T-cell (primary cell): ENCODE data around the gene ZNF765. TPM values are rescaled to one million over a fixed set of nuclear protein-coding genes. Genes with fewer than 3 reads are reported as not detected.
"Not testable (repeated sequence)": the region's sequence is repeated elsewhere in the genome, so short reads cannot be mapped to it uniquely, and the experiment has no call there.

Experiments used
- ATAC-seq, 4 experiments: fragments of 200-7000 bp in 3 of 4; fragments of 150-1000 bp in 1 of 4; cut with Tn5 transposase; replicated peaks in 1 of 4; 1 replicate in 3 of 4; 2 replicates in 1 of 4; pipeline ENCODE4 v1.10.0; 2021; ENCODE audit warnings: moderate library complexity in 3 of 4, mild to moderate bottlenecking in 2 of 4, moderate number of reproducible peaks in 1 of 4
- CTCF ChIA-PET, 2 donors: fragments of 300-600 bp; sonication (Branson Sonifier 250); formaldehyde crosslinking; loops; one replicate each; lab custom pipeline; 2022; ENCODE audit warnings: antibody characterized with exemption in 2 of 2; lab: Charles Lee
- POLR2A ChIA-PET, 2 donors: fragments of 300-600 bp; sonication (Branson Sonifier 250); formaldehyde crosslinking; loops; one replicate each; lab custom pipeline; 2022; ENCODE audit warnings: antibody characterized with exemption in 2 of 2; lab: Charles Lee
- DNase-seq, 35 experiments: peaks; one replicate each; pipeline versions ENCODE4 v3.0.0 to v3.0.0-alpha.2; 2013 to 2023
- H3K27ac ChIP-seq: one replicate; pipeline ENCODE4 v1.5.1; 2013; ENCODE audit warnings: low read length
- H3K27me3 ChIP-seq, 2 experiments: replicated peaks in 1 of 2; 1 replicate in 1 of 2; 2 replicates in 1 of 2; pipeline versions ENCODE4 v1.6.1 to v1.7.0; 2013; ENCODE audit warnings: low read length in 1 of 2, mixed read lengths in 1 of 2; ENCODE audit not compliant: control insufficient read depth in 2 of 2, insufficient read depth in 2 of 2; ENCODE audit errors: extremely low read depth in 1 of 2
- H3K36me3 ChIP-seq, 2 donors: 1 replicate in 1 of 2; 2 replicates in 1 of 2; pipeline versions ENCODE4 v1.6.1 to v1.7.0; 2013; ENCODE audit warnings: low read length in 1 of 2; ENCODE audit not compliant: control insufficient read depth in 2 of 2, insufficient read depth in 1 of 2; ENCODE audit errors: extremely low read depth in 1 of 2
- H3K4me1 ChIP-seq, 2 experiments: 1 replicate in 1 of 2; 2 replicates in 1 of 2; pipeline versions ENCODE4 v1.6.1 to v1.7.0; 2013; ENCODE audit warnings: low read length in 2 of 2, mixed read lengths in 1 of 2; ENCODE audit not compliant: insufficient read depth in 2 of 2, control insufficient read depth in 1 of 2; ENCODE audit errors: extremely low read depth in 1 of 2
- H3K4me3 ChIP-seq, 2 donors: 1 replicate in 1 of 2; 2 replicates in 1 of 2; pipeline versions ENCODE4 v1.5.1 to v1.7.0; 2013; ENCODE audit warnings: mild to moderate bottlenecking in 2 of 2, low read length in 1 of 2, moderate library complexity in 1 of 2; ENCODE audit not compliant: control insufficient read depth in 1 of 2; ENCODE audit errors: extremely low read depth in 1 of 2
- H3K9me3 ChIP-seq: 2 replicates; pipeline ENCODE4 v1.7.0; 2013
- H3K27ac Mint-ChIP-seq, 2 donors: one replicate each; pipeline ENCODE4 v1.8.0; 2020 to 2021; ENCODE audit warnings: mild to moderate bottlenecking in 2 of 2, mixed read lengths in 2 of 2
- H3K27me3 Mint-ChIP-seq, 2 donors: one replicate each; pipeline ENCODE4 v1.8.0; 2021 to 2022; ENCODE audit warnings: mixed read lengths in 2 of 2
- H3K36me3 Mint-ChIP-seq: one replicate; pipeline ENCODE4 v1.8.0; 2021; ENCODE audit warnings: mixed read lengths
- H3K4me1 Mint-ChIP-seq, 3 donors: one replicate each; pipeline ENCODE4 v1.8.0; 2020 to 2022; ENCODE audit warnings: mixed read lengths in 3 of 3, mild to moderate bottlenecking in 1 of 3
- H3K4me3 Mint-ChIP-seq, 3 donors: one replicate each; pipeline ENCODE4 v1.8.0; 2020 to 2022; ENCODE audit warnings: mild to moderate bottlenecking in 3 of 3, mixed read lengths in 3 of 3, moderate library complexity in 3 of 3
- H3K9me3 Mint-ChIP-seq, 3 donors: one replicate each; pipeline ENCODE4 v1.8.0; 2020 to 2022; ENCODE audit warnings: mixed read lengths in 3 of 3
- WGBS: methylation state at CpG from one replicate; pipeline ENCODE4 v1.1.5; 2013; ENCODE audit warnings: missing lambda C conversion rate; ENCODE audit not compliant: insufficient coverage; 5-methylcytosine and 5-hydroxymethylcytosine counted together
- total RNA-seq, 35 experiments: library from RNA in 6 of 35; stranded (reverse) in 6 of 35; fragments of 120-200 nt in 1 of 35; gene quantifications; one replicate each; pipeline versions ENCODE4 v1.2.1 to v1.2.4 and lab custom pipeline; 2013 to 2026

Gene ZNF765
- total RNA-seq, 5 donors from 2014 or later (not counting 1 experiment from before 2014, with no cell fraction given): 8.7 to 19.9 (median 13.9) TPM

GRCh38 chr19:53397918-53398317, 3.0 kb downstream of the ZNF765 start:
- WGBS: no CpG with 5 or more reads among the region's 1 CpG
- not testable (repeated sequence) for H3K4me3 Mint-ChIP-seq
- peaks cover 0 to 11% (median 3%) of the 10 kb centered on the region in 3 donors for H3K9me3 Mint-ChIP-seq

GRCh38 chr19:53409505-53410204, 14.7 kb downstream of the ZNF765 start:
- no peak overlapping the region for H3K4me3 Mint-ChIP-seq
- ChIA-PET CTCF (no interaction called here), POLR2A (interaction anchor here in 1 of 2 donors (0.7 kb wide), 1 partner anchor 1728 kb away, joined by 3 read pairs; no protein-coding TSS in a partner anchor)
- DNase-seq: no peak
- H3K27ac ChIP-seq: no peak overlapping the region
- H3K4me1 Mint-ChIP-seq: no peaks in the 10 kb centered on the region
- H3K36me3 ChIP-seq: peaks cover 6 to 27% of the 10 kb centered on the region in 2 donors
- H3K9me3 Mint-ChIP-seq: peaks cover 10 to 51% (median 50%) of the 10 kb centered on the region in 3 donors
- H3K9me3 ChIP-seq: peaks cover 12% of the 10 kb centered on the region
- WGBS: 100% methylated on average over 2 of the region's 7 CpGs
- H3K27ac Mint-ChIP-seq: no peak overlapping the region
- H3K36me3 Mint-ChIP-seq: peaks cover 79% of the 10 kb centered on the region
- no peaks in the 10 kb centered on the region for H3K27me3 Mint-ChIP-seq
- ATAC-seq: no peak
- no peak overlapping the region for H3K4me3 ChIP-seq
- no peaks in the 10 kb centered on the region for H3K27me3 ChIP-seq
- no peaks in the 10 kb centered on the region for H3K4me1 ChIP-seq

More at GRCh38 chr19:53397918-53398317, 3.0 kb downstream of the ZNF765 start:
- DNase-seq, H3K27ac ChIP-seq, H3K27ac Mint-ChIP-seq, H3K27me3 ChIP-seq, H3K9me3 ChIP-seq, CTCF ChIA-PET, POLR2A ChIA-PET, H3K4me3 ChIP-seq, H3K27me3 Mint-ChIP-seq, ATAC-seq: not testable (repeated sequence)
- Mint-ChIP-seq H3K4me1 (peaks cover 34 to 36% (median 34%) of the 10 kb centered on the region in 3 donors), H3K36me3 (peaks cover 48% of the 10 kb centered on the region)
- Histone ChIP-seq H3K36me3 (peaks cover 10 to 42% of the 10 kb centered on the region in 2 donors), H3K4me1 (peaks cover 3 to 15% of the 10 kb centered on the region in 2 experiments)

- H3K27me3 Mint-ChIP-seq, H3K4me3 Mint-ChIP-seq, H3K4me3 ChIP-seq, DNase-seq, CTCF ChIA-PET, ATAC-seq, H3K9me3 ChIP-seq, H3K27ac Mint-ChIP-seq, H3K4me1 ChIP-seq, H3K27ac ChIP-seq, H3K27me3 ChIP-seq, H3K36me3 ChIP-seq, H3K4me1 Mint-ChIP-seq, H3K36me3 Mint-ChIP-seq, POLR2A ChIA-PET: not testable (repeated sequence)
- H3K9me3 Mint-ChIP-seq: peaks cover 4 to 25% (median 21%) of the 10 kb centered on the region in 3 donors
- 89% methylated on average over 2 of the region's 11 CpGs for WGBS
These were observed 25.8 kb downstream of the ZNF765 start for GRCh38 chr19:53420520-53421315.

GRCh38 chr19:53422551-53422950, 27.6 kb downstream of the ZNF765 start:
- Mint-ChIP-seq H3K27ac (no peak overlapping the region), H3K36me3 (no peaks in the 10 kb centered on the region), H3K9me3 (peaks cover under 1 to 17% (median 12%) of the 10 kb centered on the region in 3 donors), H3K4me1 (peaks cover 0 to 3% (median 2%) of the 10 kb centered on the region in 3 donors), H3K4me3 (no peak overlapping the region), H3K27me3 (peaks cover 0 to 2% of the 10 kb centered on the region in 2 donors)
- no peaks in the 10 kb centered on the region for H3K27me3 ChIP-seq
- CTCF ChIA-PET: no interaction called here
- DNase-seq (no peak), ATAC-seq (no peak)
- no peak overlapping the region for H3K27ac ChIP-seq
- POLR2A ChIA-PET: no interaction called here
- no peak overlapping the region for H3K4me3 ChIP-seq
- peaks cover 0 to 6% of the 10 kb centered on the region in 2 experiments for H3K4me1 ChIP-seq
- no CpG with 5 or more reads among the region's 5 CpGs for WGBS
- H3K36me3 ChIP-seq: no peaks in the 10 kb centered on the region
- no peaks in the 10 kb centered on the region for H3K9me3 ChIP-seq

DNA sequence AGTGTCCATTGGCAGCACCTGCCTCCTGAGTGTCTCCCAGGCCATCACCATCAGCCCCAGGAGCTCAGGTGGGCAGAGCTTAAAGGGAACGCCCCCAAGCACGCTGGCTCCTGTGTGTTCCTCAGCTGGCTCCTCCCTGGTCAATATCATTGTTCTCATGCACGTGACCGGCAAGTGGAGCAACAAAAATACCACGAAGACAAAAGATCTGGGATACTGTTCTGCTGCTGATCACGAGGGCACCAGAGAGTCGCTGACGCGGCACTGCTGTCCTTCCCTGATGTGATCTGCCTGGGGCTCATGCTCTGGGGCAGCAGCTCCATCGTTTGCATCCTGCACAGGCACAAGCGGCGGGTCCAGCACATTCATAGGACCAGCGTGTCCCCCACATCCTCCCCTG, 28.1 kb downstream of the ZNF765 start:
- H3K36me3 Mint-ChIP-seq, H3K9me3 ChIP-seq, H3K27ac ChIP-seq, H3K4me3 Mint-ChIP-seq, H3K27me3 Mint-ChIP-seq, H3K4me3 ChIP-seq, H3K36me3 ChIP-seq, H3K4me1 Mint-ChIP-seq, H3K27ac Mint-ChIP-seq, H3K4me1 ChIP-seq, H3K27me3 ChIP-seq, DNase-seq, ATAC-seq, POLR2A ChIA-PET: not testable (repeated sequence)
- WGBS: no CpG with 5 or more reads among the region's 13 CpGs
- CTCF ChIA-PET: interaction anchor here in 1 of 2 donors (0.6 kb wide), 1 partner anchor 1522 kb away, joined by 3 read pairs; no protein-coding TSS in a partner anchor
- peaks cover 0 to 14% (median 9%) of the 10 kb centered on the region in 3 donors for H3K9me3 Mint-ChIP-seq

- H3K36me3 Mint-ChIP-seq, H3K36me3 ChIP-seq, H3K4me1 Mint-ChIP-seq, H3K4me3 Mint-ChIP-seq, H3K4me1 ChIP-seq, DNase-seq, H3K9me3 ChIP-seq, H3K27ac ChIP-seq, H3K27me3 ChIP-seq, H3K27me3 Mint-ChIP-seq, H3K4me3 ChIP-seq, H3K27ac Mint-ChIP-seq, POLR2A ChIA-PET: not testable (repeated sequence)
- CTCF ChIA-PET: interaction anchor here in 1 of 2 donors (0.6 kb wide), 1 partner anchor 1522 kb away, joined by 3 read pairs; no protein-coding TSS in a partner anchor
- peak in 1 of 4 experiments; percentile 40 for ATAC-seq
- peaks cover 0 to 14% (median 9%) of the 10 kb centered on the region in 3 donors for H3K9me3 Mint-ChIP-seq
- no CpG with 5 or more reads among the region's 8 CpGs for WGBS
These were observed 28.7 kb downstream of the ZNF765 start for GRCh38 chr19:53423680-53424079.
